NCI-H2081 (cell line): Measurements from ENCODE around the gene AJAP1.
"Not testable (repeated sequence)": the region's sequence is repeated elsewhere in the genome, so short reads cannot be mapped to it uniquely, and the experiment has no call there.

Source experiments
- DNase-seq, 2 experiments: peaks; one replicate each; lab custom pipeline; 2025; lab: John Stamatoyannopoulos, UW

Gene AJAP1

DNA sequence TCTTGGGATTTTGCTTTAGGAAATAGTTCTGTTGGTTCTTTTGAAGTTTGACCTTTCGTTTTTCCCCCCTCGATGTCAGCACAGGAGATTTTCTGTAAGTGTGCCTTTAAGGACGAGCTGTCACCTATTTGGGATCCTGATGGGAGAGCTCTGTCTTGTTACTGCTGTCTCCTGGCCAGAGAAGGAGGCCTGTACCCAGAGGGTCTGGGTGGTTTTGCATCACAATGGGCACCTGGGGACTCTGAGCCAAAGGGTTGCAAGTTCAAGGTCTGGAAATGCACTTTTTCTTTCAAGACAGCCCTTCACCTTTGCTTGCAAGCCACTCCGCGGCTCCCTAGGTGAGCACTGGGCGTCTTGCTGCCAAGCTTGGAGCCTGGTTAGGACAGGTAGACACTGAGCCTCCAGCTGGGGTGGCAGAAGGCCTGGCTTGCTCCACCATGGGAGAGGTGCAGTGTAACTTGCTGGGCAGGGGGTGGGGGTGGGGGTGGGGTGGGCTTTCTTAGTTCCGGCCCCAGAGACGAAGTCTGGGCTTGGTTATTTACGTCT is 2.9 kb downstream of the AJAP1 start:
- no peak for DNase-seq

DNA sequence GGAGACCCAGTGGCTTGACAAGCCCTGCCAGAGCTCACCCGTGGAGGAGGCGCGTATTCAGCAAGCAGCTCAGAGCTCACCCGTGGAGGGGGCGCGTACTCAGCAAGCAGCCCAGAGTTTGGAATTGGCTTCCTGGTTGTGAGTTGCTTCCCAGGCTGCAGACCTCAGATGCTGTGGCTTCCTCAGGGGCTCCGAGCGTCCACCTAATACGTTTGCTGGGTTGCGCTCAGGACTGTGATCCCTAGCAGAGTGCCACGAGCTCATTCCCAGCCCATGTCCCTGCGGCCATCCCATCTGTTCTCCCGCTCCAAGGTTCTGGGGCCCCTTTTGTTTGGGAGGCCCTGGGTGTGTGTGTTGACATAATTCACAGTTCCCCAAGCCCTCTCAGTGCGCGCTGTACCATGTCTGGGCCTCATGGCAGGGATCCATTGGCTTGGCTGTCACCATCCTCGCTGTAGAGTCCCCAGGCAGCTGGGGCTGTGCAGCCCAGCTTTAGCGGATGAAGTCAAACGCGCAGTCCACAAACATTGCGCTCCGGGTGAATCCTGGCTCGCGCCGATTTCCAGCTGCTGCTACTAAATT is 3.6 kb downstream of the AJAP1 start:
- no peak for DNase-seq

DNA sequence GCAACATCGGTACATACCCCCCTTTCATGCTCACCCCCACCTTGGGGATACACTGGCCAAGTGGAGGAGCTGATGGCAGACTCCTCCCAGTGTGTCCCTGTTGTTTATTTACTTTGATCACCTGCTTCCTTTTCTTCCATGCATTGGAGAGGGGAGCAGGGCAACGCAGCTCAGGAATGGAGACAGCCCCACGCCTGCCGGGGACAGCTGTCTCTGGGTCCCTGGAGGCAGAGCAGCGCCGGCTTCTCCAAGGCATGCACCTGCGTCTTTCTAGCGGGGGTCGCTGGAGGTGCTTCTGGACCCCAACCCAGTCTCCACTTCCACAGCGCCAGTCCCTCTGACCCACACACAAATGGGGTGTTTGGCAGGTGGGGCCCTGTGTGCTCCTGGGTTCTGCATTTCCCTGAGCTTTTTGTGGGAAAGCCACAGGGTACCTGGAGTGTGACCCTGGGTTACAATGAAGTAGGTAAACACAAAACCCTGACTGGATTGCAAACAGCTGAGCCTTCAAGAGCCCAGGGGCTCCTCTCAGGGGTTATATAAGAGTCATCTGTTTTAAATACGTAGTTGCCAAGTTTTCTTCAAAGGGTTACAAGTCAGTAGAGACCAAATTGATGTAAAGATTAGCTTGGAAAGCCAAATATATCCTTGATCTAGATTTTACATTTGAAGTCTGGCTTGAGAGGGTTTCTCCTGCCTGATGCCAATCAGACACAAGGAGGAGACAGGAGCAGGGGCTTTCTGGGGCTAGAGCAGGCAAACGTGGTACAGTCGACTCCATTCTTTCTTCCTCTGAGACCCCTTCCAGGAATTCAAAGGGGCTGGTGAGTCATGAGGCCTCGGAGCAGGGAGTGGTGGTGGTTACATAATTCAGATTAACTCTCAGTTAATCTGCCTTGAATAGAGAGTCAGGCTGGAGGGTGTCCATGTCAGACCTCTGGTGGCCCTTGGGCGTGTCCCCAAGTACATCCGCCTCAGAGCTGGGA is 4.5 kb downstream of the AJAP1 start:
- no peak for DNase-seq

DNA sequence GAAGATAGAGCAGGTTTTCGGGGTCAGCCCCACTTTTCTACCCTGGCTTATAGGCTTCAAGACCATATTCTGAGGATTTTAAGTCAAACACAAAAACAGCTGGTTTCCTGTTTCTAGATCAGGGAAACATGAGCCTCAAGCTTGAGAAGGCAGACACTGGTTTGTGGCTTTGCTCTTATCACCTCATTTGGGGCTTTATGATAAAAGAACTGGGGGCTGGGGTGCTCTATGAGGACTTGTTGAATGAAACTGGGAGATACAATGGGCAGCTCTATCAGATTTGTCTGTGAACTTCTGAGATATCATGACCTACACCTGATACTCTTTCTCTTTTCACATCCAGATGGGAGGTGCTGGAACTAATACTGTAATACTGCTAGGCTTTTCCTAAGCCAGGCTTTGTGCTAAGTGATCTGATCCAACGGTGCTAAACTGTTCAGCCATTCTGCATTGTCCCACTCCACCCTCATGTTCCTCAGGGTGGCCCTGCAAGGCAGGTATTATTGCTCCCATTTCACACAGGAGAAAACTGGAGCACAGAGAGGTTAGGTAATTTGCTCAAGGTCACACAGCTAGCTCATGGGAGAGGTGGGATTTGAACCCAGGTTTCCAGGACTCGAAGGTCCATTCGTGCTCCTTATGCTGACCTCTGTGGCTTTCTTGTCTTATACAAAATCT is 6.6 kb downstream of the AJAP1 start:
- DNase-seq, result no peak

DNA sequence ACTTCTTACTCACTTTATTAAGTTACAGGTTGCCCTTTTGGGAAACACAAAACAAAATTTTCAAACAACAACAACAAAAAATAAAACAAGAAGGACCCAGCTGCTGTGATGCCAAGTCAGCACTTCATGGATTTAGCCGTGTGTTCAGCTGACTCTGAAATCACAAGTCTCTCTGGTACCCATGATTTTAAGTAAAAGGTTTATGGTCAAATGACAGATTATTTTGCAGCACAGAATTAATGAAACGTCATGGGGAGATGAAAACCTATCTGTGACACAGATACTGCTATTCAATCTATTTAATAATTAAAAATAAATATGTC is 7.1 kb downstream of the AJAP1 start:
- DNase-seq, result no peak

DNA sequence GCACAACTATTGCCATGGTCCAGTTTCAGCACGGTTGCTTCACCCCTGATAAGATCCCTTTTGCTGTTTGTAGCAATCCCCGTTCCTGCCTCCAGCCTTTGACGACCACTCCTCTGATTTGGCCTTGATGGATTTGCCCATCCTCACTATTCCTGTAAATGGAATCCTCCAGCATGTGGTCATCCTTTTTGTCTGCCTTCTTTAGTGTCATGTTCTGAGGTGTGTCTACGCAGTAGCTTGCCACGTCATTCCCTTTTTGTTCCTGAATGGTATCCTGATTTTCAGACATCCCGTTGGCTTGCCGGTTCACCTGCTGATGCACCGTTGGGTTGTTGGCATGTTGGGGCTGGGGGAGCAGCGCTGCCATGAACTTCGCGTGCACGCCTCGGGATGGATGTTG is 7.8 kb downstream of the AJAP1 start:
- DNase-seq, result no peak

DNA sequence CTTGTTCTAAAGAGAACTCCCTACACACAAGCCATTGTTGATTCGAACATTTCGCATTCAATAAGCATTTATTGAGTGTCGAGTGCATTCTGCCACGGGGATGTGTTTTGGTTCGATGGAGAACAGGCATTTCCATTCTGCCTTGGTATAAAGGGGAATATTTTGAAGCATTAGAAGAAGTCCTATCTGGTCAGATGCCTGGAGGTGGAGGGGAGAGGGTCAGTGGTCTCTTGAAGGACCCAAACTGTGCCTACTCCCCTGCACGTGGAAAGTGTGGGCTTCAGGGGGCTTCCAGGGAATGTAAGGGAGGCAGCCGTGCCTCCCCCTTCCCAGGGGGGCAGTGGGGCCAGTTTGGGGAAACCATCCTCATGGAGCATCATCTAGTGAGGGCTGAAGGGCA is 8.3 kb downstream of the AJAP1 start:
- no peak for DNase-seq

DNA sequence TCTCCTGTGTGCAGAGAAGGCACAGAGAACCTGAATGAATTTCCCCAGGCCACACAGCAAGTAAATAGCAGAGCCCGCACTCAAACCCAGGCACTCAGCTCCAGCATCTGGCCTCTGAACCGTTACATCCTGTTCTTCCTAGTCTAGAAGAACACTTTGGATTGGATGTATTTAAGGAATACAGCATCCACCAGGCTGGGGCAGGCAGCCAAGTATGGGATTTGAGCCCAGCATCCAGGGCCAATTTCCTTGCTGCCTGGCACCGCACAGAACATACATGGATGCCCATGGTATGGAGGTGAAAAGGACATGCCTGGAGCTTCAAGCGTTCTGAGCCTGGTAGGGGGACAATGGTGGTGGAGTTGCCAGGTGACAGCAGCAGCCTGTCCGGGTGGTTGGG is 9.7 kb downstream of the AJAP1 start:
- DNase-seq, result no peak

DNA sequence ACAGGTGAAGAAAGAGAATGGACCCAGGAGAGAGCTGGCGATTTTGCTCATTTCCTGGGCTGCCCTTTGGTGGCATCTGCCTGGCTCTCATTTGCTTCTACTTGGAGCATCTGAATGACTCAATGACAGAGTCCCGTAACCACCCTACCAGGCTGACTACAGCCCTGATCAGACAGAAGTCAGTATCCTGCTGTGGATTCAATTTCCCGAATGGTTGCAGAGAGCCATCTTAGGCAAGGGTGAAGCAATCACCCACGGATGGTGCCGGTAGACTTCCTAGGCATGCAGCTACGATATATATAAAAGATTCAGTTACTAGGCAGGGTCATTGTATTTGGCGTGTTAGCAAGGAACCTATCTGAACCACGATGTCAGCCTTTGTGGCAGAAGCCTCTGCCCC is 10.2 kb downstream of the AJAP1 start:
- DNase-seq, result no peak

DNA sequence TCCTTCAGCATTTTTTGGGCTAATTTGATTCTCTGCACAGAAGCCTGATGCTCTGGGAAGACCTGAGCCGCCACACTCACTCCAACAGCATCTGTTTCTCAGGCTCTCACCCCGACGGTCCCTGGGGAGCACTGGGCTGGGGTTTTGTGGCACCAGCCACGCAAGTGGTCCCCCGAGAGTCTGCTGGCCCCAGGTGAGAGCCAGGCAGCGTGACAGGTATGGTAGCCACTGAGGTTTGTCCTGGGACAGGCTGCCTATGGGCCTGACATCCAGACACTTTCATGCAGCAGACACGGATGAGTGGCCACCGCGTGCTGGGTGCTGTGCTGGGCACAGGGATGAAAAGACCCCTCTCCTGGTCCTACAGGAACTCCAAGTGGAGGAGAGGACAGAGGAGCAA is 11.0 kb downstream of the AJAP1 start:
- DNase-seq, result no peak

DNA sequence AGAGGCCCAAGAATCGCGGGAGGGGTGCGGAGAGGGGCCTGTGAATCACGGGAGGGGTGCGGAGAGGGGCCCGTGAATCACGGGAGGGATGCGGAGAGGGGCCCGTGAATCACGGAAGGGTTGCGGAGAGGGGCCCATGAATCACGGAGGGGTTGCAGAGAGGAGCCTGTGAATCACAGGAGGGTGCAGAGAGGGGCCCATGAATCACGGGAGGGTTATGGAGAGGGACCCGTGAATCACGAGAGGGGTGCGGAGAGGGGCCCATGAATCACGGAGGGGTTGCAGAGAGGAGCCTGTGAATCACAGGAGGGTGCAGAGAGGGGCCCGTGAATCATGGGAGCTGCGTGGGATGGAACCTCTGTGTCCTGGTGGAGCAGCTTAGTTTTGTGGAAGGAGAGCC is 12.3 kb downstream of the AJAP1 start:
- not testable (repeated sequence) for DNase-seq

DNA sequence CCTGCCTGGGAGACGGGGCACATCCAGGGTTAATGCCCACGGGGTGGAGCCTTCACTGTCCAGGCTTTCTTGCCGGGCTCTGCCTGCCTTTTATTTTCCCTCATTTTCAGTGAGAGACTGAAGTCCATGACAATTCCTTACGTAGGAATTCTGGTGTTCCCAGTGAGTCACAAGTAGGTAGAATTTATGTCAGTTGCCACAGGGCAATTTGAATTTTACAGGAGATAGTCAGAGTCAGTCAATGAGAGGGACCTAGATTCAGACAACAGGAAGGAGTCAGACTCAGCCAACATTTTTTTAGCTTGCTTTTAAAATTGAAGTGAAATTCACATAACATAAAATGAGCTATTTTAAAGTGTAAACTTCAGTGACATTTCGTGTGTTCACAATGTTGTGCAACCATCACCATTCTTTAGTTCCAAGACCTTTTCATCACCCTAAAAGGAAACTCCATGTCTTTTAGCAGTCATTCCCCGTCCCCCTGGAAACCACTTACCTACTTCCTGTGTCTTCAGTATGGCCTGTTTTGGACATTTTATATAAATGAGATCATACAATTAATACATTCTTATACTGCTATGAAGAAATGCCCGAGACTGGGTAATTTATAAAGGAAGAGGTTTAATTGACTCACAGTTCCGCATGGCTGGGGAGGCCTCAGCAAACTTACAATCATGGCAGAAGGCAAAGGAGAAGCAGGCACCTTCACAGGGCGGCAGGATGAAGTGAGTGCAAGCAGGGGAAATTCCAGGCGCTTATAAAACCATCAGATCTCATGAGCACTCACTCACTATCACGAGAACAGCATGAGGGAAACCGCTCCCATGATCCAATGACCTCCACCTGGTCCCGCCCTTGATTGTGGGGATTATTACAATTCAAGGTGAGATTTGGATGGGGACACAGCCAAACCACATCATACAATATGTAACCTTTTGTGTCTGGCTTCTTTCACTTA is 14.6 kb downstream of the AJAP1 start:
- no peak for DNase-seq

DNA sequence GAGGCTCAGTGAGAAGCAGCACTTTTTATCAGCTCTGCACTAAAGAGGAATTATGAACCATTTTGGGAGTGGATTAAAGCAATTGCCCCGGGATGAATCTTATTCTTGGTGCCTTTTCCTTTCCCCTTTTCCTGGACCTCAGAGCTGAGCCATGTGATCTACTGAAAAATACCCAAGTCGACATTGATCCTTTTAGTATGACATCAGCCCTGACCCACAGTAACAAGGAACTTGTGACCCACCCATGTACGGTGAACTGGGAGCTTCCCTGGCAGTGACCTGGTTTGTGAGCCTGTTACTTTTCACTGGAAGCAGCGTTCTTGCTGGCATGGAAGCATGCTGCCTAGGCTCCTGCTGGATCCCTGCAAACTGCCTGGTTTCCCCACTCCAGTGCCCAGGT is 15.9 kb downstream of the AJAP1 start:
- DNase-seq, result no peak

DNA sequence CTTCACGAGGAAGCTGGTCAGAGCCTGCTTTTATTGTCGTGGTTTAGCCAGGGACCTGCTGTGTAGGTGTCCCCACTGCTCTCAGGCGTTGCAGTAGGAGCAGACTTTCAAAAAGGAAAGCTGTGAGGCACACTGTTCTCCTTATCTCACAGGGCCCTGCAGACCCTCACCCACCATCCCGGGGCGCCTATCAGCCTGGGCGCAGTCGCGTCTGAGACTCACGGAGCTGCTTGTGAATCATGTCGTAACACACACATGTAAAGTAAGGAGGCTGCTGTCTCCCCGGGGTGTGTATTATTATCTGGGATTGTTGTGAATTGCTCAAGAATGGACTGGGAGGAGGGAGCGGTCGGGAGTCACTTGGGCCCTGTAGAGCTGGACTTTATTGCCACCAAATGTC is 17.4 kb downstream of the AJAP1 start:
- no peak for DNase-seq

DNA sequence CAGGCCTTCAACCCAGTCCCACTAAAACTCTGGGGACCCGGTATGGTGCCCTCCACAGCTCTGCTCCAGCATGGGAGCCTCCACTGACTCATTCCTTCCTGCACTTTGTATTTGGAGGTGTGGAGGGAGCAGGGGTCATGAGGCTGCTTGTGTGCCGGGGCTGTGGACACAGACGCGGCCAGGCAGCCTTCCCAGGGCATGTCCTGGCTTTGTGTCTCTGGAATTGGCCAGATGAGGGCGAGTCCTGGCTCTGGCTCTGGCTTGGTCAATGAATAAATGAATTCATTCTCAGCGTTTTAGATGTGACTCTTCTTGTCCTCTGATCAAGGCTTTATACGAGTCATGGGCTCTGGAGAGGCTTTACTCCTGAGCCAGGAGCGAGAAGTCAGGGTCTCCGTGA is 19.1 kb downstream of the AJAP1 start:
- DNase-seq, result no peak

DNA sequence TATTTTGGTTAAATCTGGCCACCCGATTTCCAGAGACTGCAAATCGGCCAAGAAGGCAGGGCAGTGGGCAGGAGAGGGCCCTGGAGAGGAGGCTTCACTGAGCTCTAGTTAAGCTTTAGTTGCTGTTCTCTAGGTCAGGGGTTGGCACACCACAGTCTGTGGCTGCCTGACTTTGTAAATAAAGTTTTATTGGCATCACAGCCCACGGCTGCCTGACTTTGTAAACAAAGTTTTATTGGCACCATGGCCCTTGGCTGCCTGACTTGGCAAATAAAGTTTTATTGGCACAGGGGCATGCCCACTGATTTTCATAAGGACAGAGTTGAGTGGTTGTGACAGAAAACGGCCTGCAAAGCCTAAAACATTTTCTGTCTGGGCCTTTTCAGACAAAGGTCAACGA is 19.7 kb downstream of the AJAP1 start:
- no peak for DNase-seq

DNA sequence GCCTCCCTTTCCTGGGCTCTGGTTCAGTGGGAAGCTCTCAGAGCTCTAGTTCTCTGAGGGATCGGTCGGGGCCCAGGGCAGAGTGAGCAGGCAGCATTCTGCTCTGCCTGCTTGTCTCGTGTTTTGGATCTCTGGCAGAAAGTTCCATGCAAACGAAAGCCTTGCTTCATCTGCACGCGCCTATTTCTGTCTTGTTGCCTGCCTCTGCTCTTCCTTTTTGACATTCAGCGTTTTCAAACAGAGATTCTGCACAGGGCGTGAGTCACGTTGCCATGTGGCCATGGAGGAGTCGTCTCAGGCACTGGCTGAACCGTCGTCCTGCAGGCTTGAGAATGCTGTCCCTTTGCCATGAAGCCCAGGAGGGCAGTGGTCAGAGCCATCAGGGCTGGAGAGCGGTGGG is 20.3 kb downstream of the AJAP1 start:
- no peak for DNase-seq

DNA sequence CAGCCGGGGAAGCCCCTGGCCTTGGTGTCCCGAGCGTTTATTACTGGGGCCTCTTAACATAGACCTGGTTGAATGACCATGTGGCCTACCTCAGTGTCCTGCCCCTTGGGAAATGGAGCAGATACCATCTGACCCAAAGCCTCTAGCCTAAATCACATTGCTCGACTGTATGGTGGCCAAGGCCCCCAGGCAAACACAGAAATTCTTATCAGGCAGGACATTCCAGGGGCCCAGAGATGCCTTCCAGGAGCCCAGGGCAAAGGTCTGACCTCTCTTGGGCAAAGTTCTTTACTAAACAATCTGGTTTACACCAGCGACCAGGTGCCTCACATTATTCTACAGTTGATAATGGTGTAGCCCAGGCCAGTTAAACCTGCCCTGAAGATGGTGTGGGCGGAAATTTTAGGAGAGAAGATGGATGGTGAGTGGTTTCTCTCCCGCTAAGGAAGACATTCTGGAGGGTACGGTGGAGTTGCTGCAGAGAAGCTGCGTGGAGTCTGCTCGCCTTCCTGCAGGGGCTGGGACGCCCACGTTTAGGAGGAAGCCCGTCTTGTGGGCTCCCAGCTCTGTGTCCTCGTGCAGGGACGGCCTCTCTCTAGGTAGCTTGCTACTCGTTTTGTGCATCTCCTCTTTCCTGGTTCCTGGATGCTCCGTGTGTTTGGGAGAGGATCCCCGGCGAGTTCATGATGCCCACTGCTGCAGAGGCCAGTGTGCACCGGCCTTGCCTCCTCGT is 21.2 kb downstream of the AJAP1 start:
- DNase-seq, result no peak

DNA sequence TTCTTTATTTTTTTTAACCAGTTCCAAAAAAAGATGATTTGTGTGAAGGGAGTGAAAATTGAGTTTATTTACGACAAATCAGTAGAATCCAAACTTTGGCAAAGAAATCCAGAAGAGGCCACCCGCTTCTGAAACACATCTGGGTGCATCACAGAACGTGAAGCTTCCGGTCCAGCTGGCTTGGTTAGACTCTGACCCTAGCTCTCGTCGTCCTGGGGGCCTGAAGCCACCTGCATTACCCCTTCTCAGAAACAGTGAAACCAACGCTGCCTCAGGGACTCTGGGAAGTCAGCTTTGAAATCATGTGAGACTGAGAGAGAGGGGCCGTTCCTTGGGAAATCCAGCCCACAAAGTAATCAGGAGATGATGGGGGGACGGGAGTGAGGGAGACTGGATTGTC is 21.8 kb downstream of the AJAP1 start:
- DNase-seq, result no peak

DNA sequence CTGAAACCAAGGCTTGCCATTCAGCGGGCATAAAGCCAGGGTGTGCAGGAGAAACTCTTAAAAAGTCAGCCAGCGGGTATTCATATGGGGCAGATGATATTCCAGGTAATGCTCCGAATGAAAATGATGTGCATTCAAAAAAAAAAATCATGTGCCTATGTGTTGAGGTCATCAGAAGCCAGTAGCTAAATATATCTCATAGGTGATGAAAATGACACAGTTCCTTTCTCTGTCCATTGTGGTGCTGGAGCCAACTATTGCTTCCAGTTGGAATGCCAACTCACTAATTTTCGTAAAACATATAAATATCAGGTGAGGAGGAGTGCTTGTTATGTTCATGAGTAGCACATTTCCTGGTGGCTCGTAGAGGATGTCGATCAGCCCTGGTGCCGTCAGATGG is 23.2 kb downstream of the AJAP1 start:
- DNase-seq, result no peak

DNA sequence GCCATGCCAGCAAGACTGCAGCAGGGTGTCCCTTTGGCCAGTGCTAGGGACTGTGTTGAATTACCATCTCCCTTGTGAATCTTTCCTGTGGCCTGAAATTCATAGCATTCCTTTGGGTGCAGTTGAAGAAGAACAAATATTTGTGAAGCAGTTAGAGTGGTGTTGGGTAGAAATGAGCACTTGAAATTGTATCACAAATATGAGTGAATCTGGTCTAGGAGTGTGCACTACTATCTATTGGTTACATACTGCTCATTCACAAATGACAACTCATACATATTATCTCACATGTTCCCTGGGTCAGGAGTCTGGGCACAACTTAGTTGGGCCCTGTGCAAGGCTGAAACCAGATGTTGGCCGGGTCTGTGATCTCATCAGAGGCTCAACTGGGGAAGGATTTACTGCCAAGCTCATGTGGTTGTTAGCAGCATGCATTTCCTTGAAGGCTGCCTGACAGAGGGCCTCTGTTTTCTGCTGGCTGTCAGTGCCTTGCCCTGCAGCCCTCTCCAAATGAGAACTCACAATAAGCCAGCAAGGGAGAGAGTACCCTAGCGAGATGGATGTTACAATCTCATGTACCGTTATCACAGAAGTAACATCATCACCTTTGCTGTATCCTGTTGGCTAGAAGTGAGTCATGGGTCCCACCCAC is 23.8 kb downstream of the AJAP1 start:
- no peak for DNase-seq
